Measurements from ENCODE around the gene HMCES.
"Not testable (repeated sequence)": the region's sequence is repeated elsewhere in the genome, so short reads cannot be mapped to it uniquely, and the experiment has no call there.

Gene HMCES

DNA sequence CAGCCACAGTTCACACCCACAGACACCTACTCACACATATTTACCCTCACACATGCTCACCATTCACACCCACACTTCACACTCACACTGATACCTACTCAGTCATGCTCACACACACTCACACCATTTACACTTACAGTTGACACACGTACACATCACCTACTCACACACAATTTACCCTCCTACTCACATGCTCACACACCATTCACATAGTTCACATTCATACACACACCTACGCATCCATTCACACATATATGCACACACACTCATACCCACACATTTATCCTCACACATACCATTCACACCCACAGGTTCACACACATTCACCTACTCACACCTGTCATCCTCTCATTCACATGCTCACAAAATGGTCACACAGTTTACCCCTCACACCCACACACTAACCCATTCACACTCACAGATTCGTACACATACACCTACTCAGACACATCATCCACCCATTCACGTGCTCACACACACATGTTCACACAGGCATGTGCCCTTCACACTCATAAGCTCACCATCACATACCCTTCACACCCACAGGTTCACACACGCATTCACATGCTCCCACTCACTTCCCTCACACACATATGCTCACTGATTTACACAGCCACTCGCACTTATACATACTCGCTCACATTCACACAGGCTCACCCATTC is 42.3 kb downstream of the HMCES start:
- DNase-seq (ENCODE audit: low spot score), result no peak

DNA sequence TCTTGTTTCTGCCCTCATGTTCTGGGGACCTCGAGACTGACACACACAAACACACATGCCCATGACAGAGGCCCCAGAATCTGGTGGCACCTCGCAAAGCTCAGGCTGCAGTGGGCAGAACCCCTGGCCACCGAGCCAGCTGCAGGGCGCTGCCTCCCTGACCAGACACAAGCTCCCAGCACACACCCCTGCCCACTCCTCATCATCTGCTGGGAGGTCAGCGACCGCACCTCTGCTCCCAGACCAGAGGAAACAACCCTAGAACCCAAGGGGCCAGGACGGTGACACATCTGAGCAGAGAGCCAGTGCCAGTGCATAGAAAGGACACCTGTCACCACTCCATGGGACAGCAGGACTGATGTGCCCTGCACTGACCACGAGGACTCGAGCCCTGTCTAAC is 43.2 kb downstream of the HMCES start:
- DNase-seq (ENCODE audit: low spot score), result no peak

DNA sequence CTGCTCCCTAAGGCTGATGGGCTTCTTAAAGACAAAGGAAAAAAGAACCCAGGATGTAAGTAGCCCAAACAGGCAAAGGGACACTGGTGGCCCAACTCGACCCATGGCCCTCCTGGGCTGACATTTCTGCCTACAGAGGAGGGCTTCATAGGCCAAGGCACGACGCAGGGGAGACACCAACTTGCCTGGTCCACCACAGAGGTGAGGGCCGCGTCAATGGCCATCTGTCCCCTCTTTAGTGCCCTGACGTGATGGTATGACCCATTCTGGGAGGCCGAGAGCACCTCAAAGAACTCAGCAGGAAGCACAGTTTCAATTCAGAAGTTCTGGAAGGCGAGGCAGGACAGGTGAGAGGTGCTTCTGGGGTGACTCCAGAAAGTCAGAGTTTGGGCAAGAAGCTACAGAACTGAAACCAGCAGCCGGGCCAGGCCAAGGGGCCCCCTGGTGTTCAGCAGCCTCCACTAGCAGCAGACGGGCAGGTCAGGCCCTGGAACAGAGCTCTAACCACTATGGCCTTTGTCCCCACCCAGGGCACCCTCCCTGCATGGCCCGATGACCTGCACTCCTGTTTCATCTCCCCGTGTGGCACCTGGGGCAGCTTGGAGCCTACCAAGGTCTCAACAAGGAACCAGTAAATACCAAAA is 45.1 kb downstream of the HMCES start:
- DNase-seq (ENCODE audit: low spot score), result no peak

DNA sequence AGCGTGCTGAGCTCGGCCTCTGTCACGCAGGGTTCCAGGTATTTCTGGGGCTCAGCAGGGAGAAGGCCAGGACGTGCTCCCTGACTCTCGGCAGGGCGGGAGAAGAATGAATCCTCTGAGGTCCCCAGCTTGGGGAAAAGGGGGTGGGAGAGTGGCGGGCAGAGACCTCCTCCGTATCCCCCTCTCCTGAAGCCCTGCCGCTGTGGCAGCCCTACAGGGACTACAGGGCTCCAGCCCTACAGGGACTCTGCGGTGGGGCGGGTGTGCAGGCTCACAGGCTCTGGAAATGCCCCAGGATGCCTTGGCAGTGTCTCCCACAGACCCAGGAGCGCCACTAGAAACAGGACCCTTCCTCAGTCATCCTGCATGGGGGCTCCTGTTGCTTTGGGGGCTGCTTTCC is 46.2 kb downstream of the HMCES start:
- no peak for DNase-seq (ENCODE audit: low spot score)

DNA sequence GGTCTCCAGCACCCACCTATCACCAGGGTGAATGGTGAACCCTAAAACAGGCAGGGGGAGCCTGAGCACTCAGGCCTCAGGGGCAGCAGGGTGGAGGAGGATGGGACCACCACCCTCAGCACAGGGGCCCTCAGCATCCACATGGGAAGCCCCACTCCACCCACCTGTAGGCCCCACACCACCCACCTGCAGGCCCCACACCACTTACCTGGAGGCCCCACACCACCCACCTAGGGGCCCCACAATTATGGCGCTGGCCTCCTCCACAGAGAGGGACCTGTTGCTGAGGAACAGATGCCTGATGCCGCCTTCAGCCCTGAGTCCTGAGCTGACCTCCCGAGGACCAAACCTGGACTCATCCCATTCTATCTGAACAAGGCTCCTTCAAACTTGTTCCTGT is 46.7 kb downstream of the HMCES start:
- no peak for DNase-seq (ENCODE audit: low spot score)

DNA sequence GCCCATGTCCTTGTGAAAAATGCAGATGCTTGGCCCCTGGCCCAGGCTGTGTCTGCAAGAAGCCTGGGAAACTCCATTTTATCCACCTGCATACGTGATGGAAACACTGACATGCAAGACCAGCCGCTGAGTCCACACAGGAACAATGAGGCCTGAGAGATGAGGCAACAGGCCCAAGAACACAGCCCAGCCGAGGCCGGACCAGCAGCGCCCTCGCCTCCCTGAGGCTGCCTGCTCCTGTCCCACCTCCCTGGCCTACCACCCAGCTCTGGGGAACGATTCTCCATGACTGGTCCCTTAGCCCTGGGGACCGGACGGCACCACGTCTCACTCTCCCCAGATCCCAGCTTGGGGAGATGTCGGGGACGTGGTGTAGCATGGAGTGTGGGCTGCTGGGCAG is 47.5 kb downstream of the HMCES start:
- no peak for DNase-seq (ENCODE audit: low spot score)

DNA sequence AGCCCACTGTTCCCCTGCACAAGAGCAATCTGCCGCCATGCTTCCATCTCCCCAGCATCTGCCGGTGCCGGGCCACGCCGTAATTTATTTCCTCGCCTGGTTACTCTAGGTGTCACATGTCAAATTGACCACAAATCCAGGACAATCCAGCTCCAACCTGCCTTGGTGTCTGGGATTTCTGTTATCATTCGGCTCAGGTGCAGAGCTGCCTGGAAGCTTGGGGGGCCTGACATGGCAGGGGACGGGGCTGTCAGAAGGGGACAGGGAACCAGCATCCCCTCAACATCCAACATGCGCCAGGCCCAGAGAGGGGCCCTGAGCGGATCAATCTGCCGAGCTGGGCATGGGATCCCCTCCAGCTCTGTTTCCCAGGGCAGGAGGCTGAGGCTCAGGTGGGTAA is 47.9 kb downstream of the HMCES start:
- DNase-seq (ENCODE audit: low spot score), result no peak

DNA sequence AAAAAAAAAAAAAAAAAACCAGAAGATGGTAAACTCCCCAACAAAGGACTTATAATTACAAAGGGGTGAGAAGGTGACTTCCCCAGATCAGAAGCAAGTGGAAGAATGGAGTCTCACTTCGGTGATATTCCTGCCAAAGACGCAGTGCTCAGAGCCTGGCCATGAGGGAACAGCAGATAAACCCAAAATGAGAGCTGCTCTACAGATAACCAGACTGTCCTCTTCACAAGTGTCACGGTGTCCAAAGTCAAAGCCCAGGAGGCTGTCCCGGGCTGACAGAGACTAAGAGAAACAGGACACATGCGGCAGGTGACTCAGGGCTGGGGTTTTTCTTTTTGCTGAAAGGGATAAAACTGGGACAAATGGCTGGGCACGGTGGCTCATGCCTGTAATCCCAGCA is 48.8 kb downstream of the HMCES start:
- DNase-seq (ENCODE audit: low spot score), result no peak

DNA sequence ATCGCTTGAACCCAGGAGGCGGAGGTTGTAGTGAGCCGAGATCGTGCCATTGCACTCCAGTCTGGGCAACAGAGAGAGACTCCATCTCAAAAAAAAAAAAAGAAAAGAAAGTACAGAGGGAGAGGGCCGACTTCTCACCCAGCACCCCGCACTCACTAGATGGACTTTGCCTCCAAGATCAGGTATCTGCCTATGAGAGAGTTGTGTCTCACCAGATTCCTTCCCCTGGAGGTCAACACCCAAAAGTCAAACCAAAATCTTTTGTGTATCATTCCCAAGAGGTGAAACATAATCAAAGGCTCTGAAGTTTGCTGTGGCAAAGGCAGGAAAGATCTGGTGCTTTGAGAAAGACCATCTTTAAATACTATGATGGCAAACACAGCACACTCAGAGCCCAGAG is 51.2 kb downstream of the HMCES start:
- DNase-seq (ENCODE audit: low spot score), result no peak

DNA sequence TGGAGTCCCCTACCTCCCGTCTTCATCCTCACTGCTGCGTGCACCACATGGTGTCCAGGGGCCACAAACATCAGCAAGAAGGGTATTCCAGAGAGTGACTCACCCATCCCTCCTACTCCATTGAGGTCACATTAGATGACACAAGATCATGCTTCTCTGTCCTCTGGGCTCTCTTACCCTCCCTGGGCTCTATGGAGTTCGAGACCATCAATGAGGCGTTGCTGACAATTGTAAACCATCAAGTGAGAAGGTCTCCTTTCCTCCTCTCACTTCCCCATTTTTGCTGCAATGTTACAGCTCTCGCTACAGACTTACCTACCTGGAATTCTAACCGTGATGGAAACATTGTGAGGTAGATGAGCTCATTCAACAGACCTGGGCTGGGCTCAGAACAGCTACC is 51.7 kb downstream of the HMCES start:
- no peak for DNase-seq (ENCODE audit: low spot score)

DNA sequence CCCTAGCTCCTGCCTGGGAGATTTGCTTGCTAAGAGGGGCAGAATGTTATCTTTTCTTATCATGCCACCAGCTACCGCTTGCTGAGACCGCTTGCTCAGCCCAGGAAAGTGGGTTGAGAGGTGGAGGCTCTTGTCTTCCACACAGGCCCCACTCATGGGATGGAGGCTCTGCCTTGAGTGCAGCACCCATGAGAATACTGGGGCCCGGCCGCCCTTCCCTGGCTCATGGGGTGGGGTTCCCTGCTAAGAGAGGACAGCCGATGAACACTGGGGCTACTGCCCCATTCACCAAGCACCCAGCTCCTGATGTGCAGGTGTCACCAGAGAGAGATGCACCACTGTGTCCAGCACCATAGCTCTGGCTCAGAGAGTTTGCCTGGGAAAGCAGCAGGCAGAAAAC is 55.2 kb downstream of the HMCES start:
- no peak for DNase-seq (ENCODE audit: low spot score)

DNA sequence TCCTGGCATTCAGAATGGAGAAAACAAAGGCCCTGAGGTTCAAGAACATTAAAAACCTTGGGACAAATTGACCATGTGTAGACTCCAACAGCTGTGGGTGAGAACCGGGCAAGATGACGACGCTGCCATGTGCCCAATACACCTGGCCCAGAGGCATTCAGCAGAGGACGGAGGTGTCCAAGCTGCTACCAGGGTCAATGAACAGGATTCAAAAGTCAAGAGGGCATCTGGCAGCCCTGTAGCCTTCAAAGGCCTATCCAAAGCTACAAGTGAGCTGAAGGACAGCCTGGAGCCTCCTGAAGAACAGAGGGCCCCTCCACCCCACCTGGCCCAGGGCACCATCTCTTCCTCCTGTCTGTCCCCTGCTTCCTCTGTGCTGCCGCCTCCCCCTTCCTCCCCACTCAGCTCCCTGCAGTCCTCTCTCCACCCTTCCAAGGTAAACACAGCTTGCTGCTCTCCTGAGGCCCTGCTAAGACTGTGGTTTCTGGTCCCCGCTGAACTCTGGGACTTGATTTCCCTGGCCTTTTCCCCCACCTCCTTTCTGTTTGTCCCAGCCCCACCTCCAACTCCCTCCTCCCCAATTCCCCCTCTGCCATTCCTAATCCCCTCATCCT is 57.5 kb downstream of the HMCES start:
- no peak for DNase-seq (ENCODE audit: low spot score)

DNA sequence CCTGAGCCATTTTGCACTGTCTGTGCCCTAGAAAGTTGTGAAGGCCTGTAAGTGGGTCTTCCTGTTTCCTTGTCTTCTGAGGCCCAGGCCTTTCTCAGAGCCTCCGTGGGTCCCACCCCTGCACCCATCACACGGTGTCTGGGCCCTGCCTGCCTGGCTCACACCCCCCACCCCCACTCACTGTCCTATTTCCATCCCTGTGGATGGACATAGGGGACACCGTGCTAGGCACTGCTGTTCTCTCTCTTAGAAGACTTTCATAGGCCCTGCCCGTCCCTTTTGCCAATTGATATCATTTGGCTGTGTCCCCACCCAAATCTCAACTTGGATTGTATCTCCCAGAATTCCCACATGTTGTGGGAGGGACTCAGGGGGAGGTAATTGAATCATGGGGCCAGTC is 59.0 kb downstream of the HMCES start:
- DNase-seq (ENCODE audit: low spot score), result not testable (repeated sequence)

DNA sequence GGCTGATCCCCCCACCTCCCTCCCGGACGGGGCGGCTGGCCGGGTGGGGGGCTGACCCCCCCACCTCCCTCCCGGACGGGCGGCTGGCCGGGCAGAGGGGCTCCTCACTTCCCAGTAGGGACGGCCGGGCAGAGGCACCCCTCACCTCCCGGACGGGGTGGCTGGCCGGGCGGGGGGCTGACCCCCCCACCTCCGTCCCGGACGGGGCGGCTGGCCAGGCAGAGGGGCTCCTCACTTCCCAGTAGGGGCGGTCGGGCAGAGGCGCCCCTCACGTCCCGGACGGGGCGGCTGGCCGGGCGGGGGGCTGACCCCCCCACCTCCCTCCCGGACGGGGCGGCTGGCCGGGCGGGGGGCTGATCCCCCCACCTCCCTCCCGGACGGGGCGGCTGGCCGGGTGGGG is 60.5 kb downstream of the HMCES start:
- not testable (repeated sequence) for DNase-seq (ENCODE audit: low spot score)

DNA sequence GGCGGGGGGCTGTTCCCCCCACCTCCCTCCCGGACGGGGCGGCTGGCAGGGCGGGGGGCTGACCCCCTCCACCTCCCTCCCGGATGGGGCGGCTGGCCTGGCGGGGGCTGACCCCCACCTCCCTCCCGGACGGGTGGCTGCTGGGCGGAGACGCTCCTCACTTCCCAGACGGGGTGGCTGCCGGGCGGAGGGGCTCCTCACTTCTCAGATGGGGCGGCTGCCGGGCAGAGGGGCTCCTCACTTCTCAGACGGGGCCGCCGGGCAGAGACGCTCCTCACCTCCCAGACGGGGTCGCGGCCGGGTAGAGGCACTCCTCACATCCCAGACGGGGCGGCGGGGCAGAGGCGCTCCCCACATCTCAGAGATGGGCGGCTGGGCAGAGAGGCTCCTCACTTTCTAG is 61.2 kb downstream of the HMCES start:
- not testable (repeated sequence) for DNase-seq (ENCODE audit: low spot score)

DNA sequence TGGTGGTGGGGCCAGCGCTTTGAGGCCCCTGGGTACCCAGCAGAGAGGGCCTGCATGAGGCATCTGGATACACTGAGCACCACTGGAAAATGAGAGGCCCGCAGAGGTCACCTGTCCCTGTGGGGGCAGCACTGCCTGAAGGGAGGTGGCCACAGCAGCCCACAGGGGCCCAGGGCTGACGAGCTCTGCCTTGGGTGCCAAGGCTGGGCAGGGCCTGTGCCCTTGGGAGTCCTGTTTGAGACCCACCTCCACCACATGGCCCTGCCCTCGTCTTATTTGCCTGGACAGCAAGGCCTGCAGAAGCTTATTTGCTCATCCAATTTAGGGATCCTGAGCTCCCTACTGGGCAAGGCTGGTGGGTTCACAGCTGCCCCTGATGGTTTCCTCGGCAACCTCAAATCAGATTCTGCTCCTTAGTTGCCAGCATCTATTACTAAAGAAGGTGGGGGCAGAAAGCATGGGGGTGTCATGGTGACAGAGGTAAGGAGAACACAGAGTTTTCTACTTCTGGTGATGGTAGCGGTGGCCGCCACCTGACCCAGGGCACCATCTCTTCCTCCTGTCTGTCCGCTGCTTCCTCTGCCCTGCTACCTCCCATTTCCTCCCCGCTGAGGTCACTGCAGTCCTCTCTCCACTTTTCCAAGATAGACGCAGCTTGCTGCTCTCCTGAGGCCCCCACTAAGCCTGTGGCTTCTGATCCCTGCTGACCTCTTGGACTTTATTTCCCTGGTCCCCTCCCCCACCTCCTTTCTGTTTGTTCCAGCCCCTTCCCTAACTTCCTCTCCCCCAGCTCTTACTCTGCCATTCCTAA is 62.9 kb downstream of the HMCES start:
- DNase-seq (ENCODE audit: low spot score), result no peak

DNA sequence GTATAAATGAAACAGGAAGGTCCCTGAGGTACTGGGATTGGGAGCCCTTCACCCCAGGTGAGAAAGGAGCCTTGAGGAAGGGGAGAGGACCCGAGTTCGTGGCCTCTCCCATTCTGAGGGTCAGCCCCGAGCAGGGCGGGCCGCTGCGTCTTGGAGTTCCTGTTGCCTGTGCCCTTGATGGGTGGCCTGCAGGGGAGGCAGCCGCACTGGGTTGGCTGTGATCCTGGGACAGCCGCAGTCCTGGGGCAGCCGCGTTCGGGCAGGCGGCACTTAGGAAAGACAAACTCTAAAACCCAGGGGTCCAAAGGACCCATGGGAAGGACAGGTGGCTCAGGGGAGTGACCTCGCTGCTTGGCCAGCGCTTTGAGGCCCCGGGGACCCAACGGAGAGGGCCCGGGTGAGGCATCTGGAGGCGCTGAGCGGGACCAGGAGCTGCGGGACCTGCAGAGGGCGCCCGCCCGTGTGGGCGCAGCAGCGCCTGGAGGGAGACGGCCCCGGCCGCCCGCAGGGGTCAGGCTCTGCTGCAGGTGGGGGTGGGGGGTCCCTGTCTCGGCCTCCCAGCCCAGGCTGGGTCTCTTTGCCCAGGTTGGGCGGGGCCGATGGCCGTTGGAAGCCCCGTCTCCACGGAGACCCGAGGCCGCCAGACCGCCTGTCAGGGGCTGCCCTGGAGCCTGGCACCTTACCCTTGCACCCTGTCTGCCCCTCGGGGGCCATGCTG is 65.1 kb downstream of the HMCES start:
- DNase-seq (ENCODE audit: low spot score), result no peak

DNA sequence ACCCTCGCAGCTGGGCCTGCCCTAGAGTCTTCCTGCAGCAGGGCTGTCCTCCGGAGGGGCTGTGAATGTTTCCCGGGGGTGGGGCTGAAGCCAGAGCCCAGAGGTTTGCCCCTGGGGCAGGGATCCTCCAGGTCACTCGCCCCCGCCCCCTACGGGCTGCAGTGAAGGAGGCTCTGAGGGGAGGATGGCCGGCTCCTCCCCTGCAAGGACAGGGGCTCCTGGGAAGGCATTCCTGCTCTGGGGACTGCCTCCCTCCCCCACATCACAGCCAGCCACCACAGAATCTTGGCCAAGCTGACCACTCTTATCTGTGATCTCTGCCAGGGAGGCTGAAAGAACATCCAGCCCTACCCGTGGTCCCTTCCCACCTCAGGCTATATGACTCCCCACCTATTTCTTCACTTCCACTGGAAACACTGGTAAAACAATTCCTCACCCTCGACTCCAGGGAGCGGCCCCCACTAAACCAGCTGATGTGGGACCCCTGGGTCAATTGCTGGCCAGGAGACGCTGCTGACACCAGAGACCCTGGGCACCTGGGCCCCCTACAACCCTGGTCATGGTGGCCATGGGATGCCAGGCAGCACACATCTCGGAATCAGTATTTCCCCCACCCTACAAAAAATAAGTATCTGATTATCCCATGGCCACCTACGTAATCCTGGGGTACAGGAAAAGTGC is 66.0 kb downstream of the HMCES start:
- DNase-seq (ENCODE audit: low spot score), result no peak

DNA sequence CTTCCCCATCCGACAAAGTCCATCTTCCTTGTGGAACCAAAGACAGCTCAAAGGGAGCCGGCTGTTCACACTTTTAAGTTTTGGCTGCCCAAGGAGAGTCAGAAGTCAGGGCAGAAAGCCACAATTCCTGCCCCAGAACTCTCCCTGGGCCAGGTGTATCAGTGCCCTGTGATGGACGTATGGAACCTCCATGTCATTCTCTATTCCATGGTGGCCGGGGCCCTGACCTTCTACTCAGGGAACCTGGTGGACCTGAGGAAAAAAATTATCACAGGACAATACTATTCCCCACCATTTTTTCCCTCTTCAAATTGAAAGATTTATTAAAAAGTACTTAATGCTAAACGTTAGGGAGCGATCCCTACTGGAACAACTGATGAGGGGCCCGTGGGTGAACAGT is 66.6 kb downstream of the HMCES start:
- DNase-seq (ENCODE audit: low spot score), result no peak

DNA sequence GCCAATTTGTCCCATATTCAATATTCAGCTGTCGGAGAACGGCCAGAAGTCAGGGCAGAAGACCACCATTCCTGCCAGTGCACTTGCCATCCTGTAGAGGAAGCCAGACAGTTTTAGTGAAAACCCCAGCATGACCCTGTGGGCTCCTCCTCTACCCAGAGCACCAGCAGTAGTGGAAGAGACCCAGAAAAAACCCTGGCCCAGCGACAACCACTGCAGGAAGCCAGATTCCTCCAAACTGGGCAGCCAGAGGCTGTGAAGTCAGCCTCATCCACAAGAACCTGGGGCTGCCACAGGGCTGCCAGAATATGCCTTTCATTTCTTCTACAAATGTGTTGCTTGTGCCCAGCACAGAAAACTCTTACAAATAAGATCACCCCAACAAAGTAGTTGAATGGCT is 67.3 kb downstream of the HMCES start:
- peak; percentile 3 for DNase-seq (ENCODE audit: low spot score)

DNA sequence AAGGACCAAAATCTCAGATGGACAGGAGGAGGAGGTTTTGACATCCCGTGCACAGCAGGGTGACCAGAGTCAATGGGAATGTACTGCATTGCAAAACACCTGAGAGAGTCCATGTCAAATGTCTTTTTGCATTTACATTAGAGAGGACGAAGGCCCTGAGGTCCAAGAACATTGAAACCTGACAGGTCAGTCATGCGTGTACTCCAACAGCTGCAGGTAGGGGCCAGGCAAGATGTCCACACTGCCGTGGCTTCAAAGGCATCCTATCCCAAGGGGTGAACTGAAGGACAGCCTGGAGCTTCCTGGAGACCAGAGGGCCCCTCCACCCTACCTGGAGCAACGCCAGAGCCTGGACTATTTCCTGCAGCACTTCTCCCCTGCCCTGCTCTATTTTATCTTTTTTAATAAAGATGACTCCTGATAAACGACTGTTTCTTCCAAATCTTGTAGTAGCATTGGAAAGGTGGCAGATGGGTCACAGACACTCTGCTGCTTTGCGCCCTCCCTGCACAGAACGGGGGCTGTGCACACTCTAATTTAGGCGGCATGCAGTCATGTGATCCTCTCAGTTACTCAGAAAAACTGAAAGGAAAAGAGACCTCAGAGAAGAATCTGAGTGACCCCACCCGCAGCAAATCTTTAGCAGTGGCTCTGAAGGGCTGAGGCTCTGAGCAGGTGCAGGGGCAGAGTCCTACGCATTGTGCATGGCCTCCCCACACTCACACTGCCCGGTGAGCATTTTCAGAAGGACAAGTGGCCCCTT is 68.2 kb downstream of the HMCES start:
- DNase-seq (ENCODE audit: low spot score), result no peak
